Stimulated activated CD8-positive, alpha-beta memory T cell treated with anti-CD3 and anti-CD28 coated beads, Interleukin-4, amount 100 ng/mL, for 4 hours (primary cell): ENCODE data around the gene UBR4.
"Not testable (repeated sequence)": the region's sequence is repeated elsewhere in the genome, so short reads cannot be mapped to it uniquely, and the experiment has no call there.

Experiments
- DNase-seq, 2 donors: peaks; one replicate each; pipeline ENCODE4 v3.0.0-alpha.2; 2020; ENCODE audit warnings: low read depth in 2 of 2, low spot score in 1 of 2

UBR4 gene

GRCh38 chr1:19191811-19192210 lies 18.3 kb downstream of the UBR4 start:
- DNase-seq = no peak

- no peak for DNase-seq
Observed at GRCh38 chr1:19190468-19190867, 19.6 kb downstream of the UBR4 start.

- no peak for DNase-seq
Observed at GRCh38 chr1:19189270-19189669, 20.8 kb downstream of the UBR4 start.

DNA sequence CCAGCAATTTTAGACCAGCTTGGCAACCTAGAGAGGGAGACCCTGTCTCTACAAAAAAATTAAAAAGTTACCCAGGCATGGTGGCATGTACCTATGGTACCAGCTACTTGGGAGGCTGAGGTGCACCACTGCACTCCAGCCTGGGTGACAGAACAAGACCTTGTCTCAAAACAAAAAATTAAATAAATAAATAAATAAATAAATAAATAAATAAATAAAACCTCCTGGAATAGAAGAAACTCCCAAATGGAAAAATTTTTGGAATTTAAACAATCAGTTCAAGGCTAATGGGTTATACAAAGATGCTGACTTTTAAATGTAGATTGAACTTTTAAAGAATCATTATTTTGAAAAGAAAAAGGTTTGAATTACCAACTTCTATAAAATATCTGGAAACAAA lies 22.2 kb downstream of the UBR4 start:
- no peak for DNase-seq

- DNase-seq = no peak
Observed at GRCh38 chr1:19186001-19186400, 24.1 kb downstream of the UBR4 start.

DNA sequence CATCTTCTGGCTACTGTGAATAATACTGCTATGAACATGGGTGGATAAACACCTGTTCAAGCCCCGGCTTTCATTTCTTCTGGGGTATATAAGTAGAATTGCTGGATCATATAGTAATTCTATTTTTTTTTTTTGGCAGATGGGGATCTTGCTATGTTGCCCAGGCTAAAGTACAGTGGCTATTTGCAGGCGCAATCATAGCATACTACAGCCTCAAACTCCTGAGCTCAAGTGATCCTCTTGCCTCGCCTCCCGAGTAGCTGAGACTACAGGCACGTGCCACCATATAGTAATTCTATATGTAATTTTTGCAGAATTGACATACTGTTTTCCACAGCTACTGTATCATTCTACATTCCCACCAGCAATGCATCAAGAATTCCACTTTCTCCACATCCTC lies 27.8 kb downstream of the UBR4 start:
- no peak for DNase-seq

- not testable (repeated sequence) for DNase-seq
Observed at GRCh38 chr1:19180265-19180657, 29.8 kb downstream of the UBR4 start.

- DNase-seq = no peak
Observed at GRCh38 chr1:19179597-19180264, 30.3 kb downstream of the UBR4 start.

GRCh38 chr1:19178734-19179398 lies 31.2 kb downstream of the UBR4 start:
- DNase-seq = no peak

- DNase-seq = no peak
Observed at GRCh38 chr1:19177811-19178210, 32.3 kb downstream of the UBR4 start.

DNA sequence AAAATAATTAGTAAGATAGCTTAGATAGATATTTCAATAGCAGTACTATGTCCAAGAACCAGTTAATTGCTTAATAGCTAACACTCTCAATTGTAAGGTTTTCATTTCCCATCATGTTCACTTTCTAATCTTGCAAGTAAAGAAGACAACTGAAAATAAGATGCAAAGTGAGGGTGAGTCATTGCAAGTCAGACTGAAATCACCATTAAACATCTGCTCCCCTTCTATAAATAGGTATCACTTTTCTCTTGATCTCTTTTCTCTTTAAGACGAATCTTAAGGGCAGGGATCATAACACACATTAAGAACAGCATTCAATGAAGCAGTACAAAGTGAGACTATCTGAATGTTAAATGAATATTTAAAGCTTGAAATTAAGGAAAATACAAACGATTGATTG lies 40.4 kb downstream of the UBR4 start:
- no peak for DNase-seq

- DNase-seq = no peak
Observed at GRCh38 chr1:19167140-19167539, 42.9 kb downstream of the UBR4 start.

DNA sequence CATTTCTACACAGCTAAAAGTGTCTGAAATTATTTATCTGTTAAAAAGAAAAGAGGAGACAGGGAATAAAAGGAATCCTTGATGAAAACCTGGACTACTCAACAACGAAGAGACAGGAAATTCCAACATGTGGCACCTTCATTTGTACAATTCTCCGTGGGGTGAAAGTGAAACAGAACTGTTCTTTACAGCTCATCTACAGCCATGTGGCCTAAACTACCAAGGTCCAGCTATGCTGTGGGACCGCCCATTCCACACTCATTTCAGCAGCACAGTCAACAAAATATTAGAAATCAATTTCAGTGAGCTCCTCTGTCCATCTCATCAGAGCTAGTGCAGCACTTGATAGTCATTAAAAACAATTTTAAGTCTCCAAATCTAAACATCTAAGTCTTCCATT lies 44.0 kb downstream of the UBR4 start:
- DNase-seq = no peak

DNA sequence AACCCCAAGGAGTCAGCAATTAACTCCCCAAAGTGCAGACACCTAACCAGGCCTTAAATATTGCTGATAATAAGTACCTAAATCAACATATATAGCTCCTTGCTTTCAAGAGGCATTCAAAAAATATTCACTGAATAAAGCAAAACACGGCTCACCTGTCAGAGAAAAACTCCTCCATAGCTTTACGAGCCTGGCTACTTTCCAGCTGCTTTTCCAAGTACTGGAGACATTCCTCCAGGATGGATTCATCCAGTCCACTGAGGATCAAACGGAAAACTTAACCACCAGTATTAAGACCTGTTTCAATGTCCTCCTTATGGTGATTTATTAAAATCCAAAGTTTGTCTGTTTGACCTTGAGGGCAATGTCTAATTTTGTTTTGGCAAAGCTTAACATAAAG lies 44.6 kb downstream of the UBR4 start:
- no peak for DNase-seq

GRCh38 chr1:19164274-19165015 lies 45.6 kb downstream of the UBR4 start:
- DNase-seq = no peak

DNA sequence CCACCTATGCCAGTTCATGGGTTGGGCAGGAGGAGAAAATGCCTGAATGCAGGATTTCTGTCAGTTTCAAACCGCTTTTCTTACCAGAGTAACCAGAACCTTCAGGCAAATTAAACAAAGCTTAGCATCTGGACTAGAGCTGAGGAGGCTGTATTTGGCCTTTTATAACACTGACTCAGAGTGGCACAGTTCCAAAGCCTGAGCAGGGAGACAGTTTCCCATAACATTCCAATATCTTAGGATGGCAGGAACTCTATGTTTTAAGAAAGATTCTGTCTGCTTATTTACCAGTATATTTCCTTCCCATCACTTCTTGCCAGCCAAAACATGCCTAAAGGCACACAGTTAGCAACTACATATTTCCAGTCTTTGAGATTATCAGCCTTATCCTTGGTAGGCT lies 46.8 kb downstream of the UBR4 start:
- DNase-seq = no peak

DNA sequence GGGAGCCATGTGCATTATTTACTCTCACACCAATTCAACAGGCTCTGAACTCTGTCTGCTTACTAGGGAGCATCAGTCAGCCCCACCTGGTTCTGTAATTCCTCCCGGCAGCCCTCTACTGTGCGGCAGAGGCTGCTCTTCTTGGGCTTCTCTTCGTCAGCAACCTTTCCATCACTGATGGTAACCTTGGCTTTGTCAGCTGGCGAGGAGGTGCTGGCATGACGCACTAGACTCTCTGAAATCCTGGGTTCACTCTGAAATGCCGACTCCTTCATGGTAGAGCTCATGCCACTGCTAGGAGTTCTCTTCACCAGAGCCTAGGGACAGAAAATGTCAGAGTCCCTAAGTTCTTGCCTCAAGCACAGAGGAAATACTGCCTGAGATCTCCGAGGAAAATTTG lies 49.2 kb downstream of the UBR4 start:
- DNase-seq = no peak

- DNase-seq = no peak
Observed at GRCh38 chr1:19157653-19158052, 52.4 kb downstream of the UBR4 start.

GRCh38 chr1:19156676-19157075 lies 53.4 kb downstream of the UBR4 start:
- no peak for DNase-seq

DNA sequence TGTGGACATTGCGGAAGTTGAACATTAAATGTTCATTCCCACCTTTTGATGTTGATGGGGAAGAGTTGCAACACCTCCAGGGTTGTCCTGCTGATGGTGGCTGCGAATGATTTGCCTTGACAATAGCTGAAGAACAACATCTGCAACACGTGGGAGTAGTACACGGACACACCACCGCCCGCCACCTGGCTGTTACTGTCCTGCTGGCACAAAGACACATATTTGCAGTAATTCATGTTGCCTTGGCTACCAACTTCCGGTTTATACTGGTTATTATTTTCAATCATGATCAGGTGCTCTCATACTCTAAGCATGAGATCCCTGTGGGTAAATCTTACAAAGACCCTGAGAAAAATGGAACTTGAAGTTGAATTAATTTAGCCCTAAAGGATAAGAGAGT lies 55.2 kb downstream of the UBR4 start:
- no peak for DNase-seq

GRCh38 chr1:19153169-19153568 lies 56.9 kb downstream of the UBR4 start:
- no peak for DNase-seq

GRCh38 chr1:19151537-19151936 lies 58.5 kb downstream of the UBR4 start:
- DNase-seq = no peak
